Measurements from ENCODE around the gene ULK4. TPM values are rescaled to one million over a fixed set of nuclear protein-coding genes. Genes with fewer than 3 reads are reported as not detected.
A peak's percentile ranks its signal among the peaks of the same experiment; 100 is the strongest.

Gene ULK4
- total and polyA plus RNA-seq, 2 of the 8 experiments (the other 6 are each of a cell fraction or from before 2014, with no cell fraction given), result 3.0 to 10.8 TPM

DNA sequence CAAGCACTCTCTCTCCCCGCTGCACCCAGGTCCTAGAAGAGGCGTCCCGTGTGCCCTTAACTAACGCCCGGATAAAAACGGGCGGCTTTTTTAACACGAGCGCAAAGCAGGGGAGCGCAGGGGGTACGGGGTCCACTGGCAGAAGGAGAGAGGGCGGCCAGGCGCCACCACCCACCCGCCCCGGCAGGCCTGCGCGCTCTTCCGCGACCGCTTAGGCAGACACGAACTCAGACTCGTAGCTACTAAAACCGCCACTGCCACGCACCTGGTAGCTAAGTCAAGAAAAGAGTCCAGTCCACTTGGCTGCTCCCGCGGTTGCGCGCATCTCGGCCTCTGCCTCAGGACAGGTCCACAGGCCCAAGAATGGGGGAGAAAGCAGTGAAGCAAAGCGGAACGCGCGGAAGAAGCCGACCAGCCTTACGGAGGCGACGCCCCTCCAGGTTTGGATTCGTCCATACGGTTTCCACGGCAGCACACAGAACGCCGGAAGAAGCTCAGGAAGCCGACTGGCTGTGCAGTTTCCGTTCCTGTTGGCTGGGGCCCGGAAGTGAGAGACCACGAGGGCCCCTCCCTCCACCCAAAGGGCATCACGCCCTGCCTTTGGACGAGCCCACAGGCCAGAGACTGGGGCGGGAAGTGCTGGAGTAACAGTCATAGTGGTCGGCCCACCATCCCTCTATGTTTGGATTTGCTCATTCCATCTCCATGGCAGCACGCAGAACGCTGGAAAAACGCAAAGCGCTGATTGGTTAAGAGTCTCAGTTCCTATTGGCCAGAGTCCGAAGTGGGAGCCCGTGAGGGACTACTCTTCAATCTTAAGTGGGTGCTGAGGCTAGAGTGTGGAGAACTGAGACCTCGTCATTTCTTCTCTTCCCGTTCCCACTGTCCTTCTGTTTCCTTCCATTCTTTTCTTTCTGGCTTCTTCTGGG lies at the start of gene ULK4 (continued):
- TF ChIP-seq CREB1 (IDR thresholded peaks at IDR 0.05) (peak; percentile 88), CHD2 (IDR thresholded peaks at IDR 0.05; ENCODE audit: low read length) (0 out of 2 replicates have a peak, but pooled peaks have one; percentile 6), KDM4A (IDR thresholded peaks at IDR 0.05; ENCODE audit: low read depth, low read length, severe bottlenecking) (peak; percentile 84), SIN3A (conservative IDR thresholded peaks at IDR 0.05 in 1 of 2, IDR thresholded peaks at IDR 0.05 in 1 of 2; ENCODE audit: low read depth in 1 of 2, low read length in 2 of 2) (peak; percentile 93 to 100; a peak in 3 of 4 replicates), ASH2L (IDR thresholded peaks at IDR 0.05; ENCODE audit: low read length) (peak; percentile 75), E2F6 (IDR thresholded peaks at IDR 0.05) (peak; percentile 59; the same call in 1 of the 2 replicates), SAP30 (IDR thresholded peaks at IDR 0.05; ENCODE audit: insufficient read depth, insufficient replicate concordance, low read length) (peak; percentile 98), EGR1 (IDR thresholded peaks at IDR 0.05; ENCODE audit: borderline replicate concordance, low read depth, low read length) (peak; percentile 40; the same call in 1 of the 2 replicates), YY1 (IDR thresholded peaks at IDR 0.05; ENCODE audit: low read depth, low read length) (no peak), SIRT6 (IDR thresholded peaks at IDR 0.05; ENCODE audit: low read length) (no peak), GTF2F1 (IDR thresholded peaks at IDR 0.05; ENCODE audit: borderline replicate concordance, low read depth, low read length) (no peak), EZH2 (IDR thresholded peaks at IDR 0.05; ENCODE audit: low read depth, low read length, severe bottlenecking) (no peak), POLR2A (IDR thresholded peaks at IDR 0.05; ENCODE audit: control extremely low read depth in 1 of 2, low read depth in 2 of 2, low read length in 2 of 2) (no peak; a peak in 2 of 3 replicates), RBBP5 (IDR thresholded peaks at IDR 0.05; ENCODE audit: borderline replicate concordance, low read depth, low read length) (peak; percentile 57; the same call in 1 of the 2 replicates), CTCF (IDR thresholded peaks at IDR 0.05; ENCODE audit: control extremely low read depth in 1 of 3, insufficient read depth in 1 of 3, low read depth in 1 of 3, low read length in 3 of 3) (no peak), POU5F1 (IDR thresholded peaks at IDR 0.05; ENCODE audit: low read depth, low read length) (no peak), NANOG (IDR thresholded peaks at IDR 0.05; ENCODE audit: insufficient read depth, low read depth, low read length, poor library complexity, severe bottlenecking) (no peak), TBP (IDR thresholded peaks at IDR 0.05; ENCODE audit: low read depth, low read length) (peak; percentile 51; the same call in 1 of the 2 replicates), BACH1 (IDR thresholded peaks at IDR 0.05; ENCODE audit: low read length) (no peak), SRF (IDR thresholded peaks at IDR 0.05; ENCODE audit: low read depth, low read length) (no peak), JUN (IDR thresholded peaks at IDR 0.05; ENCODE audit: low read depth, low read length) (no peak)

Data from H1 (cell line).